Measurements from ENCODE around the gene GMDS. TPM values are rescaled to one million over a fixed set of nuclear protein-coding genes. Genes with fewer than 3 reads are reported as not detected.

Gene GMDS
- total RNA-seq, 2 donors from 2014 or later: 25.4 to 29.5 TPM

GRCh38 chr6:1611572-1612298, 633.7 kb downstream of the GMDS start:
- Histone ChIP-seq H3K36me3 (ENCODE audit: control insufficient read depth, insufficient read depth, low read length) (no peaks in the 10 kb centered on the region), H3K4me3 (ENCODE audit: low read length) (peak overlapping the region; percentile 80), H3K27ac (ENCODE audit: low read depth, low read length) (no peak overlapping the region), H3K27me3 (ENCODE audit: control insufficient read depth, insufficient read depth, low read length, poor library complexity, severe bottlenecking) (peaks cover 68% of the 10 kb centered on the region), H3K9me3 (ENCODE audit: control insufficient read depth, low read length) (no peaks in the 10 kb centered on the region), H3K4me1 (ENCODE audit: control insufficient read depth, insufficient read depth, low read length) (no peaks in the 10 kb centered on the region), H3K9ac (ENCODE audit: extremely low read depth, low read length, poor library complexity, severe bottlenecking) (peak overlapping the region; percentile 28)
- peaks cover 65% of the 10 kb centered on the region for H3K27me3 Mint-ChIP-seq (ENCODE audit: insufficient read depth)
- TF ChIP-seq CTCF (conservative IDR thresholded peaks at IDR 0.05): no peak
- DNase-seq: peak; percentile 88
- peaks cover 28% of the 10 kb centered on the region for H3K4me1 Mint-ChIP-seq
- WGBS, 2 experiments (ENCODE audit: insufficient coverage in 1 of 2, insufficient read length in 1 of 2): 1% methylated on average over 28 to 71 of the region's 71 CpGs
- peak overlapping the region; percentile 16 for H3K27ac Mint-ChIP-seq
- H3K9me3 Mint-ChIP-seq: no peaks in the 10 kb centered on the region
- H3K36me3 Mint-ChIP-seq (ENCODE audit: low read depth): no peaks in the 10 kb centered on the region
- peak overlapping the region; percentile 73 for H3K4me3 Mint-ChIP-seq

GRCh38 chr6:1611322-1611571, 634.2 kb downstream of the GMDS start:
- no peak for DNase-seq
- Histone ChIP-seq H3K9ac (ENCODE audit: extremely low read depth, low read length, poor library complexity, severe bottlenecking) (no peak overlapping the region), H3K4me3 (ENCODE audit: low read length) (no peak overlapping the region), H3K9me3 (ENCODE audit: control insufficient read depth, low read length) (no peaks in the 10 kb centered on the region), H3K27me3 (ENCODE audit: control insufficient read depth, insufficient read depth, low read length, poor library complexity, severe bottlenecking) (peaks cover 68% of the 10 kb centered on the region), H3K27ac (ENCODE audit: low read depth, low read length) (no peak overlapping the region), H3K4me1 (ENCODE audit: control insufficient read depth, insufficient read depth, low read length) (no peaks in the 10 kb centered on the region), H3K36me3 (ENCODE audit: control insufficient read depth, insufficient read depth, low read length) (no peaks in the 10 kb centered on the region)
- peaks cover 30% of the 10 kb centered on the region for H3K4me1 Mint-ChIP-seq
- H3K4me3 Mint-ChIP-seq: peak overlapping the region; percentile 73
- no peaks in the 10 kb centered on the region for H3K36me3 Mint-ChIP-seq (ENCODE audit: low read depth)
- H3K27me3 Mint-ChIP-seq (ENCODE audit: insufficient read depth): peaks cover 65% of the 10 kb centered on the region
- H3K9me3 Mint-ChIP-seq: no peaks in the 10 kb centered on the region
- TF ChIP-seq CTCF (conservative IDR thresholded peaks at IDR 0.05): peak; percentile 36
- WGBS, 2 experiments (ENCODE audit: insufficient coverage in 1 of 2, insufficient read length in 1 of 2): 0 to 1% methylated on average over 3 to 38 of the region's 38 CpGs
- H3K27ac Mint-ChIP-seq: no peak overlapping the region

- Histone ChIP-seq H3K9me3 (ENCODE audit: control insufficient read depth, low read length) (no peaks in the 10 kb centered on the region), H3K4me1 (ENCODE audit: control insufficient read depth, insufficient read depth, low read length) (no peaks in the 10 kb centered on the region), H3K27me3 (ENCODE audit: control insufficient read depth, insufficient read depth, low read length, poor library complexity, severe bottlenecking) (peaks cover 68% of the 10 kb centered on the region), H3K4me3 (ENCODE audit: low read length) (peak overlapping the region; percentile 82), H3K9ac (ENCODE audit: extremely low read depth, low read length, poor library complexity, severe bottlenecking) (peak overlapping the region; percentile 11), H3K36me3 (ENCODE audit: control insufficient read depth, insufficient read depth, low read length) (no peaks in the 10 kb centered on the region), H3K27ac (ENCODE audit: low read depth, low read length) (no peak overlapping the region)
- no peak for TF ChIP-seq CTCF (conservative IDR thresholded peaks at IDR 0.05)
- peak; percentile 79 for DNase-seq
- 1% methylated on average over 39 to 101 of the region's 101 CpGs for WGBS, 2 experiments (ENCODE audit: insufficient coverage in 1 of 2, insufficient read length in 1 of 2)
- H3K9me3 Mint-ChIP-seq: no peaks in the 10 kb centered on the region
- peak overlapping the region; percentile 73 for H3K4me3 Mint-ChIP-seq
- H3K27ac Mint-ChIP-seq: peak overlapping the region; percentile 66
- no peaks in the 10 kb centered on the region for H3K36me3 Mint-ChIP-seq (ENCODE audit: low read depth)
- H3K4me1 Mint-ChIP-seq: peaks cover 30% of the 10 kb centered on the region
- H3K27me3 Mint-ChIP-seq (ENCODE audit: insufficient read depth): peaks cover 65% of the 10 kb centered on the region
Observed at GRCh38 chr6:1610497-1611321, 634.7 kb downstream of the GMDS start.

All from endodermal cell (in vitro differentiated cells).